ENCODE data around the gene FTL. TPM values are rescaled to one million over a fixed set of nuclear protein-coding genes. Genes with fewer than 3 reads are reported as not detected.

FTL gene
- total and polyA plus RNA-seq, 4 donors: 830 to 1,568 (median 1,226) TPM

DNA sequence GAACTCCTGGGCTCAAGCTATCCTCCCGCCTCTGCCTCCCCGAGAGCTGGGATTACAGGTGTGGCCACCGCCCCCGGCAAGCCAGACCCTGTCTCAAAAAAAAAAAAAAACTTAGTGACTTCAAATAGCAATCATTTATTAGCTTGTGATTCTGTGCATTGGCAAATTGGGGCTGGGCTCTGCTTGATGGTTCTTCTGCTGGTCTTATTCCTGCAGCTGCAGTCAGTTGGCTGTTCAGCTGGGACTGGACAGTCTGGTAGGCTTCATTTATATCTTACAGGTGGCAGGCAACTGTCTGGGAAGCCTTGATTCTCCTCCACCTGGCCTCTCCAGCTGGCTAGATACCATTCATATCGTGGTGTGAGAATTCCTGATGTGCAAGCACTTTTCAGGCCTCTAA is 24.2 kb upstream of the FTL start:
- Histone ChIP-seq H3K27ac (ENCODE audit: low read depth, low read length) (no peak overlapping the region), H3K36me3 (ENCODE audit: control insufficient read depth, insufficient read depth, low read length) (peaks cover 12% of the 10 kb centered on the region), H3K4me3 (ENCODE audit: low read depth, low read length) (no peak overlapping the region), H3K4me1 (ENCODE audit: control insufficient read depth, insufficient read depth, low read length) (no peaks in the 10 kb centered on the region), H3K27me3 (ENCODE audit: control insufficient read depth, insufficient read depth, low read length) (no peaks in the 10 kb centered on the region), H3K9me3 (ENCODE audit: control insufficient read depth, insufficient read depth, low read length) (no peaks in the 10 kb centered on the region)
- DNase-seq (ENCODE audit: low read depth in 4 of 6, low spot score in 6 of 6): no peak
- WGBS (ENCODE audit: insufficient coverage): 94% methylated on average over 4 of the region's 5 CpGs

DNA sequence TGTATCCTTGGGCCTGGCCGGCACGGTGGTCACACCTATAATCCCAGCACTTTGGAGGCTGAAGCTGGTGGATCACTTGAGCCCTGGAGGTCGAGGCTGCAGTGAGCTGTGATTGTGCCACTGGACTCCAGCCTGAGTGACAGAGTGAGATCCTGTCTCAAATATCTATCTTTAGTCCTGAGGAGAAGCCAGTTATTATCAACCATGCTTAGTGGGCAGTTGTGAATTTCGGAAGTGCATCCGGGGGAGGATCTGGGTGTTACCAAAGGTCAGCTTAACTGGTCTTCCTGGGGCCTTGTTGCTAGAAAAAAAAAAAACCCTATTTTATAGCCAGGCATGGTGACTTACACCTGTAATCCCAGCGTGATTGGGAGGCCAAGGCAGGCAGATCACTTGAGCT is 22.0 kb upstream of the FTL start:
- WGBS (ENCODE audit: insufficient coverage): 87% methylated on average over 4 of the region's 6 CpGs
- DNase-seq (ENCODE audit: low read depth in 4 of 6, low spot score in 6 of 6): no peak
- H3K4me3 ChIP-seq (ENCODE audit: low read depth, low read length): no peak overlapping the region

DNA sequence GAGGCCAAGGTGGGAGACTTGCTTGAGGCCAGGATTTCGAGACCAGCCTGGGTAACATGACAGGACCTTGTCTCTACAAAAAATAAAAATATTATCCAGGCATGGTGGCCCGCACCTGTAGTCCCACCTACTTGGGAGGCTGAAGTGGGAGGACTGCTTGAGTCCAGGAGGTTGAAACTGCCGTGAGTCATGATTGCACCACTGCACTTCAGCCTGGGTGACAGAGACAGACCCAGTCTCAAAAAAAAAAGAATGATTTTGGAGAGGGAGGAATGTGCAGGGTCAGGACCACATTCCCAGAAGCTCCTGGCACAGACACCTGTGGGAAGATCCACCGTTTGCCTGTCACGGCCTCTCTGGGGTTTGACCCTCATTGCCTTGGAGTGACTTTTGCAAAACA is 19.7 kb upstream of the FTL start:
- H3K27me3 ChIP-seq (ENCODE audit: control insufficient read depth, insufficient read depth, low read length): no peaks in the 10 kb centered on the region
- no peak overlapping the region for H3K4me3 ChIP-seq (ENCODE audit: low read depth, low read length)
- no peaks in the 10 kb centered on the region for H3K9me3 ChIP-seq (ENCODE audit: control insufficient read depth, insufficient read depth, low read length)
- WGBS (ENCODE audit: insufficient coverage): 85% methylated on average over 3 of the region's 5 CpGs
- peaks cover 15% of the 10 kb centered on the region for H3K36me3 ChIP-seq (ENCODE audit: control insufficient read depth, insufficient read depth, low read length)
- H3K27ac ChIP-seq (ENCODE audit: low read depth, low read length): no peak overlapping the region
- DNase-seq (ENCODE audit: low read depth in 4 of 6, low spot score in 6 of 6): no peak
- no peaks in the 10 kb centered on the region for H3K4me1 ChIP-seq (ENCODE audit: control insufficient read depth, insufficient read depth, low read length)

More for the DNA sequence above, 22.0 kb upstream of the FTL start:
- H3K9me3 ChIP-seq (ENCODE audit: control insufficient read depth, insufficient read depth, low read length): no peaks in the 10 kb centered on the region
- no peak overlapping the region for H3K27ac ChIP-seq (ENCODE audit: low read depth, low read length)
- peaks cover 18% of the 10 kb centered on the region for H3K36me3 ChIP-seq (ENCODE audit: control insufficient read depth, insufficient read depth, low read length)
- no peaks in the 10 kb centered on the region for H3K27me3 ChIP-seq (ENCODE audit: control insufficient read depth, insufficient read depth, low read length)
- H3K4me1 ChIP-seq (ENCODE audit: control insufficient read depth, insufficient read depth, low read length): no peaks in the 10 kb centered on the region

DNA sequence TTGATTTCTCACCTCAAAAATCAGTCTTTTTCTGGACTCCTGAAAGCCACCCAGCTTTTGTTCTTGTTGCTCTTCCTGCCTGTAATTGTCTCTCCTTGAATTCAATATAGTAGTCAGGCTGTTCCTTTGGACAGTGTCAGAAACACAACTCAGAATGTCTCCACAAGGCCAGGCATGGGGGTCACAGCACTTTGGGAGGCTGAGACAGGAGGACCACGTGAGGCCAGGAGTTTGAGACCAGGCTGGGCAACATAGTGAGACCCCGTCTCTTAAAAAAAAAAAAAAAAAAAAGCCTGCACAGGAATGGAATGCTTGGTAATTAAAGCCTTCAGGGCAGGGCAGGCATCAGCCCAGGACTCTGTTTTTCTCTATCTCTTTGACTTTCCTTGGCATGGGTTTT is 19.3 kb upstream of the FTL start:
- Histone ChIP-seq H3K4me3 (ENCODE audit: low read depth, low read length) (no peak overlapping the region), H3K36me3 (ENCODE audit: control insufficient read depth, insufficient read depth, low read length) (peaks cover 12% of the 10 kb centered on the region), H3K9me3 (ENCODE audit: control insufficient read depth, insufficient read depth, low read length) (no peaks in the 10 kb centered on the region), H3K4me1 (ENCODE audit: control insufficient read depth, insufficient read depth, low read length) (no peaks in the 10 kb centered on the region), H3K27me3 (ENCODE audit: control insufficient read depth, insufficient read depth, low read length) (no peaks in the 10 kb centered on the region), H3K27ac (ENCODE audit: low read depth, low read length) (no peak overlapping the region)
- DNase-seq (ENCODE audit: low read depth in 4 of 6, low spot score in 6 of 6): no peak
- WGBS (ENCODE audit: insufficient coverage): 72% methylated on average over 2 of the region's 2 CpGs

DNA sequence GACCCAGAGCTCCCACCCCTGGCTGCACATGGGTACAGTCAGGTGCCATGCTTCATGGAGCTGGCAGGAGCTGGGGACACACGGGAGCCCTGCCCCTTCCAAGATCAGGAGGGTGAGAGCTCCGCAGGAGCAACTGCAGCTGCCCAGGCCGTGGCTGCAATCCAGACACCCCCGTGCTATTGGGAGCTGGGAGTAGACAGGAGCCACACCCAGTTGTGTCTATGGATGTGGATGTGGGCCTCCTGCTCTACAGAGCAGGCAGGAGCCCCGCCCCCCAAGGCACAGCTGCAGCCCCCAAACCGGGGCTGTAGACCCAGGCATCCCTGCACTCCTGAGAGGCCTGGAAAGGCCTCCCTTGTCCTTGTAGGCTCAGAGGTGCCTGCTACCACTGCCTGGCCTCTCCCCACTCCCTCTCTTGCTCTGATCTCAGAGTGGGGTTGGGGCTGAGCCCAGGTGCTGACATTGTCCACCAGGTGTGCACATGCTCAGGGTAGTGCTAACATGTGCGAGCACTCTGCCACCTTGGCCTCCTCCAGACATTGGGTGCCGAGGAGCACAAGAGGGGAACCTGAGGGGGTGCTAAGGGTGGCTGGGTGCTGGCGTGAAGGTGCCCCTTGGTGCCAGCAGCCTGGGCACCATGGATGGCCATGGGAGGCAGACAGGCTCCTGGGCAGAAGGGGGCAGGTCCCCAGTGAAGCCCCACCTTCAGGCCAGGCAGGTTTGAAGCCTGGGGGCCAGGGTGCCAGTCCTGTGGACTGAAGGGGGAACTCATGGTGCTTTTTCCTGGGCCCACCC is 18.4 kb upstream of the FTL start:
- H3K27me3 ChIP-seq (ENCODE audit: control insufficient read depth, insufficient read depth, low read length): no peaks in the 10 kb centered on the region
- no peaks in the 10 kb centered on the region for H3K4me1 ChIP-seq (ENCODE audit: control insufficient read depth, insufficient read depth, low read length)
- no peaks in the 10 kb centered on the region for H3K9me3 ChIP-seq (ENCODE audit: control insufficient read depth, insufficient read depth, low read length)
- H3K36me3 ChIP-seq (ENCODE audit: control insufficient read depth, insufficient read depth, low read length): peaks cover 12% of the 10 kb centered on the region
- no peak for DNase-seq (ENCODE audit: low read depth in 4 of 6, low spot score in 6 of 6)
- no peak overlapping the region for H3K27ac ChIP-seq (ENCODE audit: low read depth, low read length)
- H3K4me3 ChIP-seq (ENCODE audit: low read depth, low read length): no peak overlapping the region
- 82% methylated on average over 7 of the region's 9 CpGs for WGBS (ENCODE audit: insufficient coverage)

DNA sequence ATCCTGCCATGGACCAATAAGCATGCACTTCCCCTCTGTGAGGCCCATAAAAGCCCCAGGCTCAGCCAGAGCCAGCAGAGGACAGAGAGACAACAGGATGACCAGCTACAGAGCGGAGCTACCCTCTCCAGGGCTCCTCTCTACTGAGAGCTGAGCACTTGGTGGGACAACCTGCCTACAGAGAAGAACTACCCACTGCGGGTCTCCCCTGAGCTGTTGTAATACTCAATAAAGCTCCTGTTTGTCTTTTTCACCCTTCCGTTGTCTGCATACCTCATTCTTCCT is 17.9 kb upstream of the FTL start:
- H3K4me1 ChIP-seq (ENCODE audit: control insufficient read depth, insufficient read depth, low read length): no peaks in the 10 kb centered on the region
- peaks cover 10% of the 10 kb centered on the region for H3K36me3 ChIP-seq (ENCODE audit: control insufficient read depth, insufficient read depth, low read length)
- no peaks in the 10 kb centered on the region for H3K27me3 ChIP-seq (ENCODE audit: control insufficient read depth, insufficient read depth, low read length)
- DNase-seq (ENCODE audit: low read depth in 4 of 6, low spot score in 6 of 6): no peak
- WGBS (ENCODE audit: insufficient coverage): 100% methylated on average over 3 of the region's 3 CpGs
- H3K4me3 ChIP-seq (ENCODE audit: low read depth, low read length): no peak overlapping the region
- no peak overlapping the region for H3K27ac ChIP-seq (ENCODE audit: low read depth, low read length)
- H3K9me3 ChIP-seq (ENCODE audit: control insufficient read depth, insufficient read depth, low read length): no peaks in the 10 kb centered on the region

DNA sequence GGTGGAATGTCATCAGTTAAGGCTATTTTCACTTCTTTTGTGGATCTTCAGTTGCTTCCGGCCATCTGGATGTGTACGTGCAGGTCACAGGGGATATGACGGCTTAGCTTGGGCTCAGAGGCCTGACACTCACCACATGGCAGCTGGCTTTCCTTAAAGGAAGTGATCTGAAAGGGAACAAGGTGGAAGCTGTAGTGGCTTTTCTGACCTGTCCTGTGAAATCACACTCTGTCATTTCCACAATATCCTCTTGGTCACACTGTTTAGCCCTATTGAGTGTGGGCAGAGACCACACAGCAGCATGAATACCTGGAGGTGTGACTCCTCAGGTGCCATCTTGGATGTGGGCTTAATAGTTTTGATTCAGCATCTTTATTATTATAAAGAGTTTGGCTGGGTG is 14.9 kb upstream of the FTL start:
- no peak for DNase-seq (ENCODE audit: low read depth in 4 of 6, low spot score in 6 of 6)
- 77% methylated on average over 3 of the region's 3 CpGs for WGBS (ENCODE audit: insufficient coverage)
- H3K27ac ChIP-seq (ENCODE audit: low read depth, low read length): no peak overlapping the region
- H3K4me1 ChIP-seq (ENCODE audit: control insufficient read depth, insufficient read depth, low read length): peaks cover 10% of the 10 kb centered on the region
- H3K36me3 ChIP-seq (ENCODE audit: control insufficient read depth, insufficient read depth, low read length): peaks cover 6% of the 10 kb centered on the region
- H3K9me3 ChIP-seq (ENCODE audit: control insufficient read depth, insufficient read depth, low read length): no peaks in the 10 kb centered on the region
- H3K27me3 ChIP-seq (ENCODE audit: control insufficient read depth, insufficient read depth, low read length): no peaks in the 10 kb centered on the region
- H3K4me3 ChIP-seq (ENCODE audit: low read depth, low read length): no peak overlapping the region

DNA sequence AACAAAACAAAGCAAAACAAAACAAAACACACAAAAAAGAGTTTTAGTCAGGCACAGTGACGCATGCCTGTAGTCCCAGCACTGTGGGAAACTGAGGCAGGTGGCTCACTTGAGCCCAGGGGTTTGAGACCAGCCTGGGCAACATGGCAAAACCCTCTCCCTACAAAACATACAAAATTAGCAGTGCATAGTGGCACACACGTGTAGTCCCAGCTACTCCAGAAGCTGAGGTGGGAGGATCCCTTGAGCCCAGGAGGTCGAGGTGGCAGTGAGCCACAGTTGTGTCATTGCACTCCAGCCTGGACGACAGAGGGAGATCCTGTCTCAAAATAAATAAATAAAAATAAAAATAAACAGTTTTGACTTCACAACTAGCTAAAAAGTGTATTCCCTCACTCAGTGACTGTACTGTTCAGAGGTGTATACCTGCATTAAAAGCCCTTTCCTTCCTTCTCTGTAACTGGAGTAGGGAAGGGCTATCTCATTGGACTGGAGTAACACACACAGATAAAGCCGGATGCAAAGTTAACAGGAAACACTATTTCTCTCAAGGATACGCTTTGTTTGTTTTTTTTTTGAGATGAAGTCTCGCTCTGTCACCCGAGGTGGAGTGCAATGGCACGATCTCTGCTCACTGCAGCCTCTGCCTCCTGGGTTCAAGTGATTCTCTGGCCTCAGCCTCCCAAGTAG is 14.1 kb upstream of the FTL start:
- no peak for DNase-seq (ENCODE audit: low read depth in 4 of 6, low spot score in 6 of 6)
- Histone ChIP-seq H3K4me3 (ENCODE audit: low read depth, low read length) (no peak overlapping the region), H3K27me3 (ENCODE audit: control insufficient read depth, insufficient read depth, low read length) (no peaks in the 10 kb centered on the region), H3K9me3 (ENCODE audit: control insufficient read depth, insufficient read depth, low read length) (no peaks in the 10 kb centered on the region), H3K27ac (ENCODE audit: low read depth, low read length) (no peak overlapping the region), H3K36me3 (ENCODE audit: control insufficient read depth, insufficient read depth, low read length) (peaks cover 6% of the 10 kb centered on the region), H3K4me1 (ENCODE audit: control insufficient read depth, insufficient read depth, low read length) (peaks cover 18% of the 10 kb centered on the region)
- 75% methylated on average over 8 of the region's 9 CpGs for WGBS (ENCODE audit: insufficient coverage)

DNA sequence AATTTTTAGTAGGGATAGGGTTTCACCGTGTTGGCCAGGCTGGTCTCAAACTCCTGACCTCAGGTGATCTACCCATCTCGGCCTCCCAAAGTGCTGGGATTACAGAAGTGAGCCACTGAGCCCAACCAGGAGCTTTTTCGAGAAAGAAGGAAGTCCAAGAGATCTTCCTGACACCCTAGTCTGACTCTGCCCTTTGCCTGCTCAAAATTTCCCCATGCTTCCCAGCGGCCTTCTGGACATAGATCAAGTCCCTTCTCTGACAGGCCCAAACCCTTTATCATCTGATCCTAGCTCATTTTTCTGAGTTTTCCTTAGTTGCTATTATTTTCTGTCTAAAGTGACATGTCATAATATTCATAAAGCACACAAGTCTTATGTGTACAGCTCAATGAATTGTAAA is 12.0 kb upstream of the FTL start:
- Histone ChIP-seq H3K9me3 (ENCODE audit: control insufficient read depth, insufficient read depth, low read length) (no peaks in the 10 kb centered on the region), H3K36me3 (ENCODE audit: control insufficient read depth, insufficient read depth, low read length) (peaks cover 2% of the 10 kb centered on the region), H3K4me3 (ENCODE audit: low read depth, low read length) (no peak overlapping the region), H3K4me1 (ENCODE audit: control insufficient read depth, insufficient read depth, low read length) (peaks cover 20% of the 10 kb centered on the region), H3K27me3 (ENCODE audit: control insufficient read depth, insufficient read depth, low read length) (no peaks in the 10 kb centered on the region), H3K27ac (ENCODE audit: low read depth, low read length) (no peak overlapping the region)
- 89% methylated on average over 3 of the region's 4 CpGs for WGBS (ENCODE audit: insufficient coverage)
- no peak for DNase-seq (ENCODE audit: low read depth in 4 of 6, low spot score in 6 of 6)

DNA sequence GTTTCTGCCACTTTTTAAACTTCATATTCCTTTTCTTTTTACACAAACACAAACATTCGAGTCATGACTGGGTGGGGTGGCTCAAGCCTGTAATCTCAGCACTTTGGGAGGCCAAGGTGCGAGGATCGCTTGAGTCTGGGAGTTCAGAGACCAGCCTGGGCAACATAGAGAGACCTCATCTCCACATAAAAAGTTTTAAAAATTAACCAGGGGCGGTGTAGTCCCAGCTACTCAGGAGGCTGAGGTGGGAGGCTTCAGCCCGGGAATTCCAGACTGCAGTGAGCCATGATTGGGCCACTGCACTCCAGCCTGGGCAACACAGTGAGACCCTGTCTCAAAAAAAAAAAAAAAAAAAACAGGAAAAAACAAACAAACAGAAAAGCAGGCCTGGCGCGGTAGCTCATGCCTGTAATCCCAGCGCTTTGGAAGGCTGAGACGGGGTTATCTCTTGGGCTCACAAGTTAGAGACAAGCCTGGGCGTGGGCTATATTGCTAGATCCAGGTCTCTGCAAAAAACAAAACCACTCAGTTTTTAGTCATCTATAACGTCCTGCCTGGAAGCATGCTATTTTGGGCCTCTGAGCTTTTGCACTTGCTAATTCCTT is 11.0 kb upstream of the FTL start:
- Histone ChIP-seq H3K27me3 (ENCODE audit: control insufficient read depth, insufficient read depth, low read length) (no peaks in the 10 kb centered on the region), H3K9me3 (ENCODE audit: control insufficient read depth, insufficient read depth, low read length) (no peaks in the 10 kb centered on the region), H3K36me3 (ENCODE audit: control insufficient read depth, insufficient read depth, low read length) (peaks cover 2% of the 10 kb centered on the region), H3K27ac (ENCODE audit: low read depth, low read length) (peak overlapping the region; percentile 70), H3K4me1 (ENCODE audit: control insufficient read depth, insufficient read depth, low read length) (peaks cover 20% of the 10 kb centered on the region), H3K4me3 (ENCODE audit: low read depth, low read length) (peak overlapping the region; percentile 58)
- WGBS (ENCODE audit: insufficient coverage): 30% methylated on average over 6 of the region's 11 CpGs
- no peak for DNase-seq (ENCODE audit: low read depth in 4 of 6, low spot score in 6 of 6)
